GM18951 (cell line): ENCODE data around the gene CACNA2D3.
"Not testable (repeated sequence)": the region's sequence is repeated elsewhere in the genome, so short reads cannot be mapped to it uniquely, and the experiment has no call there.

ENCODE experiments used
- POLR2A ChIP-seq: IDR thresholded peaks from 4 replicates; pipeline ENCODE4 v1.6.1; 2011; ENCODE audit warnings: mild to moderate bottlenecking; ENCODE audit not compliant: insufficient read length, insufficient read depth; ENCODE audit errors: extremely low read depth
- in situ Hi-C: fragments of 300-500 bp; cut with MboI; formaldehyde crosslinking; loops from one replicate; pipeline ENCODE4 v1.12.0; 2022; ENCODE audit warnings: low sequenced_read_pairs, mixed read lengths, inconsistent platforms; ENCODE audit not compliant: unreplicated experiment

Gene CACNA2D3

DNA sequence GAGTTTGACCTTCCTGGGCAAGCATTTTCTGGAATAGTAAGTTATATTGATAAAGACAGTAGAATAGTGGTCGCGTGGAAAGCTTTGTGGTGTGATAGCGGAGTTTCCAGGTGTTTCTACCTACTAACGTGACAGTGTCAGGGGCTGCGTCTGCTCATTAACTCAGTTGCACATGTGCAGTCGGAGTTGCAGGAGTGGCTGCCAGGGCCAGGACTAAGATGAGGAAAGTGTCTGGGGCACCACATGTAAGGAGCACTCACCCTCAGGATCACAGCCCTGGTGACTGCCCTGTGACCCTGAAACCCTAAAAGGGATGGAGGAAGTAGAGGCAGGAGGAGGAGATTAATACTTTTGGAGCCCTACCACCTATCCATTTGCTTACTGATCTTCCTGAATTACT lies 510.5 kb downstream of the CACNA2D3 start:
- no peak for TF ChIP-seq POLR2A
- in situ Hi-C loops = no loop called here

DNA sequence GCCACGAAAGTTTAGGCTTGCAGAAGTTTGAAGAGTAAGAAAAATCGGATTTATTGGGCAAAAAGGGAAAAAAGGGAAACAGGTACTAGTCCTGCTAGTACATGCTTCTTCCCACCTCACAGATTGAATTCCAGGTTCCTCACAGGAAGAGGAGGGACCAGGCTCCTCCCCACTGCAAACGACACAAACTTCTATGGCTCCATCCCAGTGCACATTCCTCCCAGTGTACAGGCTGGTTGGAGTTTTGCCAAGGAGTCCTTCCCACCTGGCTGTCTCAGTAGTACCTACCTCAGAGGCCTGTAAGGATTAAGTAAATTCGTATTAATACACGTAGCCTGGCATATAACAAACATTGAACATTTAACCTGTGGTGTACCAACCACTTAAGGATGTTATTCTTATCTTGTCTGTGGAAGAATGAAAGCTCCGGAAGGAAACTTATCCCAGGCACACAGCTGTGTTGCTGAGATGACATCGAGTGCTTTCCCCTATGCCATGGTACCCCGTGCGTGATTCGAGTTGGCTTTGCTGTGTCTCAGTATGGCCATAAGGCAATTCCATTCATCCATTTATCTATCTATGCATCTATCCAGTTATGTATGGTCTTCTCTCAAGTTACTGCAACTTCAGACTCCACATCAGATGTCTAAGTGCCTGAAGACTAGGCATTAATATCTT lies 511.2 kb downstream of the CACNA2D3 start:
- in situ Hi-C loops = no loop called here
- TF ChIP-seq POLR2A = no peak

DNA sequence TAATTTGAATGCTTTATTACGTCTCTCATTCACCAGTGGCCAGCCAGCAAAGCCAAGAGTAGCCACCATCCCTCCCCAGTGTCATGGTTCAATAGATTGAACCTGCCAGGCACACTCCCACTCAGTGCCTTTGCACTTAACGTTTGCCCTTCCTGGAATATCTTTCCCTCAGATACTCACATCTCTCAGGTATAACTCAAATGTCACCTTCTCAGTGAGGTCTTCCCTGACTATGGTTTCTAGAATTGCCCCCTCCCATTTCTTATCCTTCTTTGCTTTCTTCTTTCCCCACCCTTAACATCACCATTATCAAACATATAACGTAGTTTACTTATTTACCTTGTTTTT lies 511.7 kb downstream of the CACNA2D3 start:
- TF ChIP-seq POLR2A = no peak
- in situ Hi-C loops = no loop called here

DNA sequence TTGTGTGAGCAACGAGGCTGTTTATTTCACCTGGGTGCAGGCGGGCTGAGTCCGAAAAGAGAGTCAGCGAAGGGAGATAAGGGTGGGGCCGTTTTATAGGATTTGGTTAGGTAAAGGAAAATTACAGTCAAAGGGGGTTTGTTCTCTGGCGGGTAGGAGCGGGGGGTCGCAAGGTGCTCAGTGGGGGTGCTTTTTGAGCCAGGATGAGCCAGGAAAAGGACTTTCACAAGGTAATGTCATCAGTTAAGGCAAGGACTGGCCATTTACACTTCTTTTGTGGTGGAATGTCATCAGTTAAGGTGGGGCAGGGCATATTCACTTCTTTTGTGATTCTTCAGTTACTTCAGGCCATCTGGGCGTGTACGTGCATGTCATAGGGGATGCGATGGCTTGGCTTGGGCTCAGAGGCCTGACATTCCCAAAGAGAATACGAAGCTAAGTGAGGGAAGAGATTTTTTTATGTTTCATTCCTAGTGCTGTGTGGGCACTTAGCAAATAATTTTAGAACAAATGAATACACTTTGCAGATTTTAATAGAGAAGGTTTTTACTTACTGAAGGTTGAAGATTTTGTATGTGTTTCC lies 517.5 kb downstream of the CACNA2D3 start:
- in situ Hi-C loops = not testable (repeated sequence)

DNA sequence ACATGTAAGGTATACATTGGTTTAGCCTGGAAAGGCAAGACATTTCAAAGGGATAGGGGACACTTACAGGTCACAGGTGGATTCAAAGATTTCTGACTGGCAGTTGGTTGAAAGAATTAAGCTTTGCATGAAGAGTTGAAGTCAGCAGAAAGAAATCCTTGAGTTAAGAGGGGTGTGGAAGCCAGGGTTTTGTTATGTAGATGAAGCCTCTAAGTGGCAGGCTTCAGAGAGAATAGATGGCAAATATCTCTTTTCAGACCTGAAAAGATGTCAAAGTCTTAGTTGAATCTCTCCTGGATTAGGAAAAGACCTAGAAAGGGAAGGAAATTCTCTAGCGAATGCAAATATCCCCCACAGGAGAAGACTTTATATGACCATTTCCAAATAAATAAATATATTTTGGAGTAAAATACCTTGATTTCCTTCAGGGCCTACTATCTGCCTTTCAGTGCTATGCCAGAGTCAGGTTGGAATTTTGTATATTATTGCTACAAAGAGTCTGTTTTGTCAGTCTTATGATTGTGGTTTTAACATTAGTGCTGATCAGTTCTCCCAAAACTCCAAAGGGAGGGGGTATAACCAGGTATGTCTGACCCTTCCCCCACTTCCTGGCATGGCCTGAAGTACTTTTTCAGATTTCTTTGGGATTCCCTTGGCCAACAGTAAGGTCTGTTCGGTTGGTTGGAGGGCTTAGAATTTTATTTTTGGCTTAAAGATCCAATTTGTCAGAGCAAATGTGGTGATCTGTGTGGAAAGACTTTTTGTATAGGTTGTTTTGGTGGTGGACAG lies 519.1 kb downstream of the CACNA2D3 start:
- TF ChIP-seq POLR2A = no peak
- in situ Hi-C loops = no loop called here

DNA sequence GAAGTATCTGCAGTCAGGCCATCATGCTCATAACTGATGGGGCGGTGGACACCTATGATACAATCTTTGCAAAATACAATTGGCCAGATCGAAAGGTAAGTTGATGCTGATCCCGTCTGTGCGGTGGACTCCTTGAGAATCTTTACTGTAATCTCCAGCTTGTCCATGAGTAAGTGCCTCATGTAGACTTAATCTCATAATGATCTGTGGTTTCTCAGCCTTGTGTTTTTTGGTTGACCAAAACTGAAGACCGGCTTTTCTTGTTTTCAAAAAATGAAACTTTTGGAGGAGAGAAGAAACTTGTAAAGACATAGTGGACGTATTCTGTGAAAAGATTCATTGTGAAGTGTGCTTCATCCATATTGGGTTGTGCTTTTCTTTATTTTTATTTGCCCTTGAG lies 519.8 kb downstream of the CACNA2D3 start:
- TF ChIP-seq POLR2A = no peak
- in situ Hi-C loops = no loop called here

DNA sequence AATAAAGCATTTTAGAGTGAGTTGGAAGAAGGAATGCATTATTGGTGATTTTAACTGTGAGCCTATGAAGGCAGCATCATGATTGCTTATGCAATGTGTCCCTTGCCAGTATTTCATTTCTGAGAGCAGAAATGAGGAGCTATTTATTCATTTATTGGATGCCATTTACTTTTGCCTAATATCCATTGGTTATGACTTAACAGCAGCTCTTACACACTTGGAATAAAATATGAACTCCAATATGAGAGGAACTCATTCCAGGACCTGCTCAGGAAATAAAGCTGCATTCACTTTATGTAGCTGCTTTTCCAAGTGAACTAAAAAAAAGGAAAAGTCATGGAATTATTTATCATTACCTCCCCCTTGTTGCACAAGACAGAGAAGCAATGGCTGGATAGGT lies 525.4 kb downstream of the CACNA2D3 start:
- no peak for TF ChIP-seq POLR2A
- in situ Hi-C loops = no loop called here

DNA sequence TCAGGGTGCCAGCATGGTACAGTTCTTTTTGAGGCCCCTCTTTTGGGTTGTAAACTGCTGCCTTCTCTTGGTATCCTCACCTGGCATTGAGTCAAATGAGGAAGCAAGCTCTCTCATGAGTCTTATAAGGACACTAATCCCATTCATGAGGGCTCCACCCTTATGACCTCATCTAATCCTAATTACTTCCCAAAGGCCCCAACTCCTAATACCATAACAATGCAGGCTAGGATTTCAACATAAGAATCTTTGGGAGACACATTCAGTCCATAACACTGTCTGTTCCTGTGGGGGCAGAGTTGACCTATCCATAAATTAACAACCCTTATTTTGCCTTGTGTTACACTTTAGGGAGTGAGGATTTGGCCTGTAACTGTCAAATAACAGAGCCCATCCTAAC lies 527.2 kb downstream of the CACNA2D3 start:
- TF ChIP-seq POLR2A = no peak
- in situ Hi-C loops = no loop called here

DNA sequence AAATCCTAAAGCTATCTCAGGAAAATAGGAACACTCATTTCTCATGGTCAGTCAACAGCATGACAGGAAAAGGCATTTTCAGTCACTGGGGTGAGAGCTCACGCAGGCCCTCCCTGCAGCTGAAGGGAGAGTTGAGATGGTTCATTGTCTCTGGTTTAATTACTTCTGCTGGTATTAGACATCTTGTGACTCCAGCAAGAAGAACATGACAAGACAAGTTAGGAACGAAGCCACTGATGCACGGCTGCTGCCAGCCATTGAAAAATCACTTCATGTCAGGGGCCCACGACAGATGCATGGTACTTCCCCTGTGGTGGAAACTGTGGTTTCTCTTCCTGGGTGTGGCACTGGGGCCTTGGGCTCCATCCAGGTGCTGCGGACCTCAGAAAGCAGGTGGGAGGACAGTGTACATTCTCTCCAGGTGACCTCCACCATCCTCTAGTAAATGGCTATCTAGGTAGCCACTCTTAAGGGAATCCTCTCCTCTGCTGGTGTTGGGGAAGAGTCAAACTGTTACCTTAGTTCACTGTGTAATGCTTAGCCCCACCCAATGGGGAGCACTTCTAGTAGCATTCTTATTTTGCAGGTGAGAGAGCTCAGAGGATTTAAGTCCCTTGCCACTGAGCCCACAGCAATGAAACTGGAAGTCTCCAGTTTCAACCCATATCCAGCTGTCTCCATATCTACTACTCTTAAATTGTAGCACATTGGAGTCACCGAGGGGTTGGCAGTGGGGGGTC lies 531.3 kb downstream of the CACNA2D3 start:
- in situ Hi-C loops = no loop called here
- TF ChIP-seq POLR2A = no peak

DNA sequence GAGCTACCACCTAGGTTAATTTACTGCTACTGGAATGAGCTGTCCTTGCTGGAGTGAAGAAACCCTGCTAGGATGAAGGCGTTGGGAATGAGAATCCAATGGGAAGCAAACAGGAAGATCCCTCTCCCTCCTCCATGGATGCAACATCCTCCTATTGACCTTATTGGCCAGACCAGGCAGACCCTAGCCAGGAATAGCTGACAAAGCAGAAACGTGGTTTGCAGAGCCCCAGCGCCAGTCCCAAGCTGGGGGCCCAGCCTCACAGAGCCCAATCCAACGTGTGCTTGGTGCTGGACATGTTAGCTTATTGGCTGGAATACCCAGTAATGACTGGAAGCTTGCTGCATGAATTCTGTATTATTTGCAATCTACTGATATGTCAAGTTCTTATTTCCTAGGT lies 532.4 kb downstream of the CACNA2D3 start:
- in situ Hi-C loops = no loop called here

DNA sequence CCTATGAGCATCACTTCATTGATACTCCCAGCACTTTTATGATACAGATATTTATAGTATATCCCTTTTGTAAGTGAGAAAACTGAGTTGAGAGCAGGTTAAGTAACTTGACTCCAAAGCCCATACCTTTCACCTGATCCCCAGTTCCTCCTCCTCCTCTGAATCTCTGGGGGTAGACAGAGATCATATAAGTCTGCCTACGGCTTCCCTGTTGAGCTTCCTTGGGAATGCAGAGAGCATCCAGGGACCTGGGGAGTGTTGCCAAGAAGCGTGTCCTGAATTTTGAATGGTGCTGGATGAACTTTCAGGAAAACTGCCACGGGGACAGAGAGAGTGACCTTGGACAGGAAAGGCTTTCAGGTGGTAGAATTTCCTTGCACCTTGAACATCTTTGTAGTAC lies 537.0 kb downstream of the CACNA2D3 start:
- TF ChIP-seq POLR2A = no peak
- in situ Hi-C loops = no loop called here

More for the DNA sequence above, 532.4 kb downstream of the CACNA2D3 start:
- no peak for TF ChIP-seq POLR2A

DNA sequence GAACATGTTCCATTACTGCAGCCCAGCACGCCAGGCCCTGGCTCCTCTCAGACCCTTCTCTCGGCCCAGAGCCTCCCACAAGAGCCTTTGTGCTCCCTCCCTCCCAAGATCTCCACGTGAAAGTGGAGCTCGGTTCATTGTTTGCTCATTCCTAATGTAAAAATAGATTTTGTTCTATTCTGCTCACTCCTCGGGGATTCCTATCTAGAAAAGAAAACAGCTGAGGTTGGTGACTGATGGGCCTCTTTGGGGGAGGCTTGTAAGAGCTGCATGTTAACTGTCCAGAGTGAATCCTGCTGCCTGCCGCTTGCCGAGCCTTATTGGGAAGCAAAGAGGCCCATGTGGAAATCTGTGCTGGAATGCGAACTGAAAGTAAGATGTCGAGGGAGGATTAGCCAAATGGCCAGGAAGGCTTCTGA lies 538.4 kb downstream of the CACNA2D3 start:
- in situ Hi-C loops = no loop called here
- no peak for TF ChIP-seq POLR2A

DNA sequence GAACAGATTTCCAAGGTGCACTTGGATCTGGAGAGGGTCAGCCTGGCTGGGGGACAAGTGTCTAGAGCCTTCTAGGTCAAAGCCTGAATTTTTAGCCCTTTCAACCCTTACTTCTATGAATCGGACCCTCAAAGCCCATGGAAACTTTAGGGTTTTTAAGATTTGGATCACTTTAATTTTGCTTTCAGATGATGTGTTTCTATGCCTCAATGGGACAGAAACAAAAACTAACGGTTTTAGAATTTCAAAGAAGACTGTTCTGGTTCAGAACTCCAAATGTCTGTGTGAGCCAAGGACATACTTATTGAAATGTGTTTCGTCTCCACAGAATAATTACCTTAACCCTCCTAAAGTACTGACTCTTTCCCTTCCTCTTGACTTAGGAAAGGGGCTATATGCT lies 538.8 kb downstream of the CACNA2D3 start:
- in situ Hi-C loops = no loop called here
- no peak for TF ChIP-seq POLR2A
